Adrenal gland (tissue), 5 donors: Measurements from ENCODE around the gene FNDC11.

Source experiments
- POLR2A ChIP-seq, 2 donors: fragments of 450-650 bp; IDR thresholded peaks; one replicate each; pipeline ENCODE4 v1.6.1; 2017; ENCODE audit warnings: antibody characterized with exemption in 2 of 2, mild to moderate bottlenecking in 2 of 2, moderate library complexity in 1 of 2
- TF ChIP-seq, protein P1 (sequence below), 6 experiments: fragments of 450-650 bp in 4 of 6; fragments of 200-600 bp in 2 of 6; sonication (generic) in 1 of 6; IDR thresholded peaks; 1 replicate in 5 of 6; 2 replicates in 1 of 6; pipeline versions ENCODE4 v1.5.1 to v1.8.0; 2016 to 2021; ENCODE audit warnings: antibody characterized with exemption in 6 of 6, mild to moderate bottlenecking in 2 of 6, moderate library complexity in 1 of 6
- donor health status: DM: no; HTN: no; CAD: no.

DNA sequence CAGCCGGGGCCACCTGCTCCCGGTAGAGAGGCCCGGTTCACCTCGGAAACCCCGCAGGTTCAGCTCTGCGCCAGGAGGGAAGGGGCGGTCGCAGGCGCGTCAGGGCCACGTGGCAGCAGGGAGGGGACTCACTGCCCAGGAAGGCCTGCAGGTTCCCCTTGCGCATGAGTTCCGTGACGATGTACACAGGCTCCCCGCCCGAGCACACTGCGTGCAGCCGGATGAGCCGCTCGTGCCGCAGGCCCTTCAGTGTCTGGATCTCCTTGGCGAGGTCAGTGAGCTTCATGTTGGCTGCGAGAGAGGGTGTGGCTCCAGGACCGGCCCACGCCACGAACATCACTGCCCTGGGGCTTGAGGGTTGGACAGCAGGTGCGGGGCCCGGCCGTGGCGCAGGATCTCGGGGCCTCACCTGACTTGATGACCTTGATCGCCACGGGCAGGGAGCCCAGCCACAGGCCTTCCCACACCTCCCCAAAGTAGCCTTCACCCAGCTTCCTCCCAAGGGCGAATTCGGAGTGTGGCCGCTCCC lies 11.9 kb upstream of the FNDC11 start:
- TF ChIP-seq, protein P1, sequence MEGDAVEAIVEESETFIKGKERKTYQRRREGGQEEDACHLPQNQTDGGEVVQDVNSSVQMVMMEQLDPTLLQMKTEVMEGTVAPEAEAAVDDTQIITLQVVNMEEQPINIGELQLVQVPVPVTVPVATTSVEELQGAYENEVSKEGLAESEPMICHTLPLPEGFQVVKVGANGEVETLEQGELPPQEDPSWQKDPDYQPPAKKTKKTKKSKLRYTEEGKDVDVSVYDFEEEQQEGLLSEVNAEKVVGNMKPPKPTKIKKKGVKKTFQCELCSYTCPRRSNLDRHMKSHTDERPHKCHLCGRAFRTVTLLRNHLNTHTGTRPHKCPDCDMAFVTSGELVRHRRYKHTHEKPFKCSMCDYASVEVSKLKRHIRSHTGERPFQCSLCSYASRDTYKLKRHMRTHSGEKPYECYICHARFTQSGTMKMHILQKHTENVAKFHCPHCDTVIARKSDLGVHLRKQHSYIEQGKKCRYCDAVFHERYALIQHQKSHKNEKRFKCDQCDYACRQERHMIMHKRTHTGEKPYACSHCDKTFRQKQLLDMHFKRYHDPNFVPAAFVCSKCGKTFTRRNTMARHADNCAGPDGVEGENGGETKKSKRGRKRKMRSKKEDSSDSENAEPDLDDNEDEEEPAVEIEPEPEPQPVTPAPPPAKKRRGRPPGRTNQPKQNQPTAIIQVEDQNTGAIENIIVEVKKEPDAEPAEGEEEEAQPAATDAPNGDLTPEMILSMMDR (IDR thresholded peaks at IDR 0.05) = no peak
- TF ChIP-seq POLR2A (IDR thresholded peaks at IDR 0.05) = no peak
